GM10248 (cell line): ENCODE data around the gene SRMS.

Experiments used
- CTCF ChIA-PET: fragments of 300-600 bp; sonication (Branson Sonifier 250); formaldehyde crosslinking; extraction: SDS; loops from one replicate; lab custom pipeline; 2021; ENCODE audit warnings: antibody characterized with exemption; lab: Yijun Ruan, JAX
- POLR2A ChIA-PET: fragments of 350-650 bp; sonication (Branson Sonifier 250); formaldehyde crosslinking; extraction: SDS; loops from one replicate; lab custom pipeline; 2020; ENCODE audit warnings: antibody characterized with exemption; lab: Yijun Ruan, JAX
- DNase-seq: peaks from one replicate; pipeline ENCODE4 v3.0.0; 2012; ENCODE audit errors: extremely low spot score
- TF ChIP-seq, protein P1 (sequence below): IDR thresholded peaks from 2 replicates; pipeline ENCODE4 v1.5.1; 2012; ENCODE audit warnings: mild to moderate bottlenecking, low read depth; ENCODE audit errors: extremely low read depth, missing control alignments, control extremely low read depth

Gene SRMS

DNA sequence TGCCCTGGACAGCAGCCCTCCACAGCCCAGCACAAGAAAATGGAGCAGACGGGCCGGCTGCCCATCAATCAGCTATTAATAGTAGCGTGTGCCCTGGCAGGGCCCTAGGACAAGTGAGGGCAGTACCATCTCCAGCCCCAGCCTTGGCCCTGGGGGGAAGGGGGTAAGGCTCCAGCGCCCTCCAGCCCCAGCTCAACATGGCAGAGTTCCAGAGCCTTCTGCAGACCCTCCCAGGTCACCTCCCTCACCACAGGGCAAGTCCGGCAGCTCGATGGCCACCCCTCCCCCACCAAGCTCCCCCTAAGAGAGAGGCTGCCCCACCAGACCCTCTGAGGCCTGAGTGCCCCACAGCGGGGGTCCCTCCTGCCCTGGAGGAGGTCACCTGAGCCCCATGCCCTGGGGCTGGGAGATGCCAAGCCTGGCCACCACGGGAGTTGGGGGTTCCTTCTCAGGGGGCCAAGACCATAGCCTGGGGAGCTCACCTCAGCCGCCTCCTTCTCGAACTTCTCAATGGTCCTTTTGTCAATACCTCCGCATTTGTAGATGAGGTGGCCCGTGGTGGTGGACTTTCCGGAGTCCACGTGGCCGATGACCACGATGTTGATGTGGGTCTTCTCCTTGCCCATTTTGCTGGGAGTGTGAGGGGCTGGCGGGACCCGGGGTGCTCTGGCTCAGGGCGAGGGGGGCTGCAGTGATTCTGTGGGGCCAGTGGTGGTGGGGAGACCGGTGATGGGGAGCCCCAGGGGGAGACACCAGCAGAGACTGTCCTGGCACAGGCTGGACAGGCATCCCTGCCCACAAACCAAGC, 50.2 kb downstream of the SRMS start:
- ChIA-PET CTCF (interaction anchor here (0.9 to 2.5 kb wide), 15 partner anchors 19 to 624 kb away, joined by 3 to 15 read pairs (median 5); partner anchors contain the start of genes HELZ2, LKAAEAR1, PPDPF and PTK6), POLR2A (no interaction called here)
- DNase-seq = no peak
- TF ChIP-seq, protein P1, sequence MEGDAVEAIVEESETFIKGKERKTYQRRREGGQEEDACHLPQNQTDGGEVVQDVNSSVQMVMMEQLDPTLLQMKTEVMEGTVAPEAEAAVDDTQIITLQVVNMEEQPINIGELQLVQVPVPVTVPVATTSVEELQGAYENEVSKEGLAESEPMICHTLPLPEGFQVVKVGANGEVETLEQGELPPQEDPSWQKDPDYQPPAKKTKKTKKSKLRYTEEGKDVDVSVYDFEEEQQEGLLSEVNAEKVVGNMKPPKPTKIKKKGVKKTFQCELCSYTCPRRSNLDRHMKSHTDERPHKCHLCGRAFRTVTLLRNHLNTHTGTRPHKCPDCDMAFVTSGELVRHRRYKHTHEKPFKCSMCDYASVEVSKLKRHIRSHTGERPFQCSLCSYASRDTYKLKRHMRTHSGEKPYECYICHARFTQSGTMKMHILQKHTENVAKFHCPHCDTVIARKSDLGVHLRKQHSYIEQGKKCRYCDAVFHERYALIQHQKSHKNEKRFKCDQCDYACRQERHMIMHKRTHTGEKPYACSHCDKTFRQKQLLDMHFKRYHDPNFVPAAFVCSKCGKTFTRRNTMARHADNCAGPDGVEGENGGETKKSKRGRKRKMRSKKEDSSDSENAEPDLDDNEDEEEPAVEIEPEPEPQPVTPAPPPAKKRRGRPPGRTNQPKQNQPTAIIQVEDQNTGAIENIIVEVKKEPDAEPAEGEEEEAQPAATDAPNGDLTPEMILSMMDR = no peak

DNA sequence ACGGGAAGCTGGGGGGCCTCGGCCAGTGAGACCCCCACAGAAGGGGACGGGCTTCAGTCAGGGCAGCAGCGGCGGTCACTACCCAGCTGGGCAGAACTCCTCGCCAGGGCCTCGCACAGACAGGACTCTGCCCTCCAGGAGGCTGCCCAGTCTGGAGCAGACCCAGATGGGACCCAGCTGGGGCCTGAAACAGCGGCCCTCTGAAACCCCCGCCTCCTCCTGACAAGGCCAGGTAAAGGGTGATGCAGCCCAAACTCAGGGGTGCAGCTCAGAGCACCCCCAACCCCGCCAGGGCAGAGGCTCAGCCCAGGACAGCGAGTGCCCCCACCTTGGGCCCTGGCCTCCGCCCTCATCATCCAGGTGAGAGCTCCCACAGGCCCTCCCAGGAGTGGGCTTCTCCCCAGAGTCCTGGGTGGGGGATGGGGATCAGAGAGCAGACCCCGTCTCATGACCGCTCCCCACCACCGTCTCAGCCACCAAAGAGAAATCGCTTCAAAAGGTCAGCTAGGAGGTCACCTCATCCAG, 50.9 kb downstream of the SRMS start:
- TF ChIP-seq, protein P1 = no peak
- no peak for DNase-seq
- POLR2A ChIA-PET = no interaction called here
- CTCF ChIA-PET = interaction anchor here (0.8 to 2.5 kb wide), 24 partner anchors 8 to 625 kb away, joined by 3 to 15 read pairs (median 4); partner anchors contain the start of genes HELZ2, LKAAEAR1, PPDPF and PTK6

DNA sequence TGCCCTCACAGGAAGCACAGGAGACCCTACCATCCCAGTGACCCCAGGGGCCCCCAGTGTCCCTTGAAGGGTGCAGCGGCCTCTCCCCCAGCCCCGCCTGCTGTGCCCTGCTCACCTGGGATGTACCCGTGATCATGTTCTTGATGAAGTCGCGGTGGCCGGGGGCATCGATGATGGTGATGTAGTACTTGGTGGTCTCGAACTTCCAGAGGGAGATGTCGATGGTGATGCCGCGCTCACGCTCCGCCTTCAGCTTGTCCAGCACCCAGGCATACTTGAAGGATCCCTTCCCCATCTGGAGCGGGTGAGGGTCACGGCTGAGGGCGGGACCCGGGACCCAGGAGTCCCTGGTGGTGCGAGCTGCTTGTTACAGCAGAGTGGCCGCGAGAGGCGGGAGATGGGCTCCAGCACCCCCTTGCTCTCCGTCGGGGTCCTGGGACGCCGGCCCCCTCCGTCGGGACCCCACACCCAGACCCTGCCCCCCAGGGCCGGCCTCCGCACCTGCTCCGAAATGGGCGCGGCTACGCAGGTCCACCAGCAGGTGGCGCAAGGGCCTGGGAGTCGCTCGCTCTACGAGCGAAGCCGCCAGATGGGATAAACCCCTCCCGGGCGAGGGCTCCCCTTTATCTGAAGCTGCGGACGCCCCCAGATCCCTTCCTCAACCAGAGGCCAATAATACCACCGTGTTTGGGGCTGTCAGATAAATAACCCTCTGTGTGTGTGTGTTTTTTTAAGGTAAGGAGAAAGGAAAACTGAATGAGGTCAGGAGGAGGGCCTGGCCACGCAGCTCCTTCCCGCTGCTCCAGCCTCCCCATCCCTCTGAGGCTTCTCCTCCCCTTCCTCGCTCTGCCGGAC, 51.6 kb downstream of the SRMS start:
- POLR2A ChIA-PET = no interaction called here

DNA sequence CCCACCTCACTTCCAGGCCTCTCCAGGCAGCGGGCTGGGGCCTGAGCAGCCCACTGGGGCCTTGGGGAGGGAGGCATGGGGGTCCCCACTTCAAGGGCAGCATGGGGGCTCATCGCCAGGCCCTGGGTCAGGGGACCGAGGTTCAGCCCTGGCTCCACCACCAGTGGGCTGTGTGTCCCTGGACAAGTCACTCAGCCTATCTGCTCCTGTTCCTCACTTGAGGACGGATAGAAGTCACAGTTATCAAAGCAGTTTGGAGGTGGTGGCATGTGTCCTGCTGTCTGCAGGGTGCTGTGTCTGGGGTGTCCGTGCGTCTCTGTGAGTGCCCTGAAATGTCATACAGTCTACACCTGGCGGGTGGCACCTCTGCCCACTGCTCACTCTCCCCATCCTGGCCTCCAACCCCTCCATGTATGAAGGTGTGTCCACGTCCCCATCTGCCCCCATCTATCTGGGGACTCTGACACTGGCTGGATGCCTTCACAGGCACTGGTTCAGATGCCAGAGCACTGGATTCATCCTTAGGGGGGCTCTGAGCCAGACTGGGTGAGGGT, 52.3 kb downstream of the SRMS start:
- POLR2A ChIA-PET = no interaction called here
- TF ChIP-seq, protein P1 = no peak
- CTCF ChIA-PET = interaction anchor here (1.3 to 2.5 kb wide), 6 partner anchors 10 to 43 kb away, joined by 4 to 15 read pairs (median 6); partner anchors contain the start of gene PTK6
- DNase-seq = no peak

More for the DNA sequence above, 51.6 kb downstream of the SRMS start:
- peak; percentile 89 for DNase-seq
- TF ChIP-seq, protein P1 = peak; percentile 97
- CTCF ChIA-PET = interaction anchor here (0.8 to 2.5 kb wide), 24 partner anchors 9 to 625 kb away, joined by 3 to 15 read pairs (median 4); partner anchors contain the start of genes HELZ2, LKAAEAR1, PPDPF and PTK6

DNA sequence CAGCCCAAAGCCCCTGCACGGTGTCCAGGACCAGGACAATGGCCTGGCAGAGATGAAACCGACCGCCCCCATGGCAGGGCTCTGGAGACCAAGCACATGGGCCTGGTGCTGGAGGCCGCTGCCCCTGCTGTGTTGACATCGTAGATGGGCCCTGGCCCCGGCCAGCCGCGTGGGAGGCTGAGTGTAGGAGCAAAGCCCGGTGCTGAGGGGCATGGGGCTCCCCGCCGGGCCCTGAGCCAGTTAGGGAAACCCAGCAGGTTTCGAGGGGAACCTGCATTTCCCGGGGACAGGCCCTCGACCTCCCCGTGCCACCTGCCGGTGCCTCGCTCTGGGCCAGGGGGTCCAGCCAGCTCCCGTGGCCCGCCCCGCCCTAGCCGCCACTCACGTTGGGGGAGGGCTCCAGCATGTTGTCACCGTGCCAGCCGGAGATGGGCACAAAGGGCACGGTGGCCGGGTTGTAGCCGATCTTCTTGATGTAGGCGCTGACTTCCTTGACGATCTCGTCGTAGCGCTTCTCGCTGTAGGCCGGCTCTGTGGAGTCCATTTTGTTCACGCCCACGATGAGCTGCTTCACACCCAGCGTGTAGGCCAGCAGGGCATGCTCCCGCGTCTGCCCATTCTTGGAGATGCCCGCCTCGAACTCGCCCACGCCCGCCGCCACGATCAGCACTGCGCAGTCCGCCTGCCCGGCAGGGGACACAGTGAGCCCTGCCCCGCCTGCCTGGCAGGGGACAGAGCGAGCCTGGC, 53.0 kb downstream of the SRMS start:
- no peak for DNase-seq
- TF ChIP-seq, protein P1 = no peak
- ChIA-PET CTCF (interaction anchor here (0.9 to 1.4 kb wide), 4 partner anchors 8 to 44 kb away, joined by 3 to 5 read pairs (median 4); no protein-coding TSS in a partner anchor), POLR2A (no interaction called here)
